HG03139 (cell line): Measurements from ENCODE around the gene SORL1.
"Not testable (repeated sequence)": the region's sequence is repeated elsewhere in the genome, so short reads cannot be mapped to it uniquely, and the experiment has no call there.

Experiments used
- ATAC-seq: cut with Tn5 transposase; IDR thresholded peaks from one replicate; pipeline ENCODE4 v1.9.1; 2021; ENCODE audit not compliant: unreplicated experiment

SORL1 gene

GRCh38 chr11:121451986-121452608 lies at the start of gene SORL1:
SORL1 (plus strand) TSS chr11:121452314; CDS start chr11:121452332, 18 bp downstream.
- peak; percentile 44 for ATAC-seq

DNA sequence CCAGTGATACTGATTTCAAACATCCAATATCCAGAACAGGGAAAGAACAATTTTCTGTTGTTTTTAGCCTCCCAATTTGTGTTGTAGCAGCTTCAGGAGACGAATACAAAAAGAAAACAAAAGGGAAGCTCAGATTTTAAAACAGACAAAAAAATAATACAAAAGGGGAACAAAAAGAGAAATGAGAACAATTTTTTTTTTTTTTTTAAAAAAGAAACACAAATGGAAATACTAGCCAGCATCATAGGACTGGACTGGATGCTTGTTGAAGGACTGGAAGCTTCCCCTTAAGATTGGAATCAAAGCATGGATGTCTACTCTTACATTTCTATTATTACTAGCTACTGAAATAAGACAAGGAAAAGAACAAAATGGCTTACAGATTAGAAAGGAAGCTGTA lies 46.5 kb upstream of the SORL1 start:
- ATAC-seq, result no peak

DNA sequence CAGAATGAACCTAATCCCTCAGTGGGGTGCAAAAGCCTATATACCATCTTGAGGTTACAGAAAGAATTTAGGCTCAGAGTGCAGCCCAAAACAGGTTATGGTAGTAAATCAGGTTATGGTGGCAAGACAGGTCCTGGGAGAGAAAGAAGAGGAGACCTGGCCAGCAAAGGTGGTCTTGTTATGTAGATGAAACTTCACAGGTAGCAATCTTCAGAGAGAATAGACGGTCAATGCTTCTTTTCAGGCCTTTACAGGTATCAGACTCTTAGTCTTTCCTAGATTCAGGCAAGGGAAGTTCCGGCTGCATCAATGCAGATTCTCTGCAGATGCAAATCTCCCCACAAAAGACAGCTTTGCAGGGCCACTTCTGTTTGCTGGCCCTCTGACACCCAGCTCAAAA lies 45.8 kb upstream of the SORL1 start:
- no peak for ATAC-seq

DNA sequence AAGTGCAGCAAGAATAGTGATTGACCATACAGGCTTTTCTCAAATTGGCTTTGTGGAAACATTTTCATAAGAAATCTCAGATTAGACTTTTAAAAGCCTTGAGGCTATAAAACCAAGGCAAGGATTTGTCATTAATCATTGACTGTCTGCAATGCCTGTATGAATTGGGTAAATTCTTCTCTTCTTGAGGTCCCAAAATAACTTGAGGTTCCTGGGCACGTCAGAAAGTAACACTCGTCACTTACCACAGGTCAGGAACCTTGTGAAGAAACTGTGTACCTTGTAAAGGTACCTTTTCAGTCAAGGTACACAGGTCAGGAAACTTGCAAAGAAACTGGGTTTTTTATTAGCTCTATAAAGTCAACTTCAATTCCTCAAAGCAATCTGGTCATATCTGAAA lies 43.3 kb upstream of the SORL1 start:
- ATAC-seq, result no peak

- ATAC-seq, result not testable (repeated sequence)
Observed at GRCh38 chr11:121410041-121410440, 42.1 kb upstream of the SORL1 start.

DNA sequence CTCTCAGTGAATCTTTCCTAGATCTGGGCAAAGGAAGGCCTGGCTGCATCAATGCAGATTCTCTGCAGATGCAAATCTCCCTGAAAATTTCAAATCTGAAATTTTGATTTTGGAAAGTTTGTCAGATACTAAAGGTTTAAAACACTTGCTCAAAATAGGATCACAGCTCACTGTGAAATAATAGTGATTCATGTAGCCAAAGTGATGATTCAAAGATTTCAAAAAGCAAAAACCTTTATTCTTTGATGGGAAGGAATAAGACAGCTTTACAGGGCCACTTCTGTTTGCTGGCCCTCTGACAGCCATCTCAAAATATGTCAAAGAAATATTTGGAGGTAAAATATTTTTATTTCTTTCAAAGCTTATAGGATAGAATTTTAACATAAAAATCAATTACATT lies 40.8 kb upstream of the SORL1 start:
- ATAC-seq, result not testable (repeated sequence)

- no peak for ATAC-seq
Observed at GRCh38 chr11:121412000-121412587, 40.0 kb upstream of the SORL1 start.

GRCh38 chr11:121412711-121413415 lies 39.3 kb upstream of the SORL1 start:
- no peak for ATAC-seq

- ATAC-seq, result no peak
Observed at GRCh38 chr11:121414141-121414913, 37.8 kb upstream of the SORL1 start.

DNA sequence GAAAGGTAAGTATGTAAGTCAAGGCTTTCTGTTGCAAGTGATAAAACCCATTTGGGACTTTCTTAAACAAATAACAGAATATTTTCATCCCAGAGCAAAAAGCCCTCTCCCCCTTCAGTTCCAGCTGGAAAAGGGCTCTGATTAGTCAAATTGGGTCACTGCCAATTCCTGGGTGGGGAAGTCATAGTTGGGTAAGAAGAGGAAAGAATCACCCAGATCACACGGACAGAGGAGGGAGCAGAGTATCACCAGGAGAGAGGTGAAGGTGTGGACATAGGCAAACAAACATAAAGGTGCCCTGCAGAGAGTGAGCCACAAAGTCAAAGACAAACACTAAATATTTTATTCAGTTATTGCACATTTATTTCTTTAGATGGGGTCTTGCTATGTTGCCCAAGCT lies 36.3 kb upstream of the SORL1 start:
- no peak for ATAC-seq

GRCh38 chr11:121417055-121417551 lies 35.0 kb upstream of the SORL1 start:
- ATAC-seq, result peak; percentile 53

DNA sequence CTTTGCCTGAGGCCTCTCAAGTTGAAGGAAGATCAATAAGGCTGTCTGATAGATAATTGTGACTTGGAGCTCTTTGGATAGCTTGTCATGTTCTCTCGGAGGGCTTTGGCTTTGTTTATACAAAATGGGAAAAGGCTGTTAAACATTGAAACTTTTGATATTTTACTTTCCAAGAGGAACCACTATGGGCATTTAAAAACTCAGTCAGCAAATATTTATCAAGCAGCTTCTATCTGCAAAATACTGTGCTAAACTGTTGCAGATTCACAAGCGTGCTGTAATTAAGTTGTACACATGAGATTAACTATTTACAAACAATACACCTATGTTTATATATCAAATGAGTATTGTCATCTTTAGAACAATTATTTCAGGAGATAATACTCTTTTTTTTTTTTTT lies 34.5 kb upstream of the SORL1 start:
- ATAC-seq, result no peak

- peak; percentile 39 for ATAC-seq
Observed at GRCh38 chr11:121418625-121419114, 33.4 kb upstream of the SORL1 start.

DNA sequence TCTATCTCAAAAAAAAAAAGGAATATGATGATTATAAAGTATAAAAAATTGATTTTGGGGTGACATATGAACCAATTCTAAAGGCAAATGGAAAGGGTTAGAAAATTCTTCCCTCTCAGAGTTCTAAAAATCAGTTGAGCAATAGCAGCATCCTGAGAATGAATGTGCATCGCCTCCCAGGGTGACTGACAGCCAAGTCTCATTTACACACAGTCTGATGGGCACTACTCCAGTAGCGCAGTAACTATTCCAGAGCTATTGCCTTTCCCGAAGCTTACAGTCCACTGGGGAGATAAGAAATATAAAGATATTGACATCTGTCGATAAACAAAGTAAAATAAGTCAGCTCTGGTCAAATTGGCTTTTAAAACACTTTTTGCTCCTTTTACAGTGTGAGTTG lies 32.3 kb upstream of the SORL1 start:
- ATAC-seq, result no peak

DNA sequence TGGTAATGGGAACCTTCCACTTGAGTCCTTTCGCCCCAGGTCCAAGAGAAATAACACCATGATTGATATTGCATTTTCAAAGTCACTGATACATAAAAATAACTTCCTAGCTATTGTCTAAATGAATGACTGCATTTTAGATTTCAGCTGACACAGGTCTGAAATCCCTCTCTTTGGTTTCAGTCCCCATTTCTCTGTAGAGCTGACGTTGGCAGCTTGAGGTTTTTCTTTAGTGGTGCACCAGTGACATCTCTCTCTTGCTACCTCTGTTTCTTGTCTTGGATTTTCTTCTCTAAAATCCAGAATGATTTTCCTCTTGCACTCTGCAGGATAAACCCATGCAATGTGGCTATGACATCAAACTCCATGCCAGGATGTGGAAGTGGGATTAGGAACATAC lies 31.7 kb upstream of the SORL1 start:
- no peak for ATAC-seq

DNA sequence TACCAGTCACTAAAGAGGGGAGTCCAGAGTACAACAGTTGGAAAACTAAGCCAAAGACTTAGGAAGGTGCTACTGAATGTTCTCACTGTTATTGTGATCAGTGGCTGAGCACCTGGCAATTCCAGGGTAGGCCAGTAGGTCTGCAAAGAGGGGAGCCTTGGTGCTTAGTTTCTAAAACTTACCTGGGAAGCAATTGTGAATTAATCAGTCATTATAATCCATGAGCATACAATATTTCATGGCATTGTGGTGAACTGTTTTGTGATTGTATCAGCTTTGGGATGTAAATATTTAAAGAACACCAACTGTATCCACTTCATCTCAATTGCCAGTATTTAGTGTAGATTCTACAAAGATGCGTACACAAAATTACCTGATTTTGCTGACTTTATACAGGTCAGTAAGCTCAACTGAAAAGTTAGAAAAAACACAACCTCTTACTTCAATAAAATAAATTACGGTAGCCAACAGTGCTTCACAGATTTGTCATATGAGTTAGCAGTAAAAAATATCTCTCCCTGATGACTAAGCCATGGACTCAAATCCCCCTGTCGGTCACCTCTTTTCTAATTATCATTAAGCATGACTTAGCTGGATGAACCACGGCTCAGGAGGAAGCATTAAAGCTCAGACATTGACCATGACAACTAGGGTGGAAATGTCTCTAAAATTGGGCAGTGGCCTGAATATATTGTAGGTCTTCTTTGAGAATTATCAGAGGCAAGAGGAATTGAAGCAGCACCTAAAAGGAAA lies 30.8 kb upstream of the SORL1 start:
- ATAC-seq, result no peak

DNA sequence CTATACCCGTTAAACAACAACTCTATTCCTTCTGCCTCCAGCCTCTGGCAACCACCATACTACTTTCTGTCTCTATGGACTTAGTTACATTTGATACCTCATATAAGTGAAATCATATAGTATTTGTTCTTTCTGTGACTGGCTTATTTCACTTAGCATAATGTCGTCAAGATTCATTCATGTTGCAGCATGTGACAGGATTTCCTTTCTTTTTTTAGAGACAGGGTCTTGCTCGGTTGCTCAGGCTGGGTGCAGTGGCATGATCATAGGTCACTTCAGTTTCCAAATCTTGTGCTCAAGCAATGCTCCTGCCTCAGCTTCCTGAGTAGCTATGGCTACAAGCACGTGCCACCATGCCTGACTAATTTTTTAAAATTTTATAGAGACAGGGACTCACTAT lies 29.4 kb upstream of the SORL1 start:
- ATAC-seq, result no peak

- ATAC-seq, result no peak
Observed at GRCh38 chr11:121425828-121426227, 26.3 kb upstream of the SORL1 start.

DNA sequence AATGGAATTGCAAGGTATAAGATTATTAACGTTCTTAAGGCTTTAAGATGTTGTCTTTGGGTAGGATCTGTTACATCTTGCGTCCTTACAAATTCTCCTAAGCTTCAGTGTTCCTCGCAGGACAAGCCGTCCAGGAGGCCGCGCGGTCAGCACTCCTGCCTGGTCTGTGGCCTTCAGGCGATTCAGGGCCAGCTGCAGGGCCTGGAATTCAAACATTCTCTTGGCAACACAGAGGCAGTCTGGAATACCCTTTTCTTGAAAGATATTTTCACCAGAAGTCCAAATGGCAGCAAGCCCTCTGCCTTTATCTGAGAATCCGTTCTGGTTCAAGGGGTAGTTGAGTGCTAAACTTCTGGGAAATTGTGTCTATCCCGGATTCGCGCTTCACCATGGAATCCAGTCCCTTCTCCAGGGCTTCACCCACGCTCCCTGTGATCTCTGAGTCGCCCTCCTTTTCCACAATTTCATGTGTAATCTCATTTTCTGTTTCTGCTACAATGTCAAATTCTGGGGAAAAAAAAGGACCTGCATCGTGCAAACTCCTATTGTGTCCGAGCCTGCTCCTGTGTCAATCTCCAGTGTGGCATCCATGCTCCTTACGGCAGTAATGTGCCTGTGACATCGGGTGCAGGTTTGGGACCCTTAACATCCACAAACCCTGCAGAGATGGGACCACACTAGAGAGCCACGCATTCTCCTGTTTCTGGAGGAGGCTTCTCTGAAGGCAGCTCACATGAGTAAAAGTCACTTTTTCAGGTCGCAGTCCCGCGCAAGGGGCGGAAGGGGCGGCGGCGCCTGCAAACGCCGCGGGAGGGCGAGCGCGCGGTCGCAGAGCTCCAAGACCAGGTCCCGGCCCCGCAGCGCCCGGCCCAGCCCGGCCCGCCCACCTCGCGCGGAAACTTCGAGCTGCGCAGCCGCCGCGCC lies 25.4 kb upstream of the SORL1 start:
- no peak for ATAC-seq

GRCh38 chr11:121427400-121427744 lies 24.7 kb upstream of the SORL1 start:
- no peak for ATAC-seq
